GM18526 (cell line): ENCODE results near the gene DTNB.

Experiments
- POLR2A ChIP-seq: IDR thresholded peaks from 3 replicates; pipeline ENCODE4 v1.6.1; 2011; ENCODE audit not compliant: insufficient read length; ENCODE audit errors: extremely low read depth

The DTNB gene

DNA sequence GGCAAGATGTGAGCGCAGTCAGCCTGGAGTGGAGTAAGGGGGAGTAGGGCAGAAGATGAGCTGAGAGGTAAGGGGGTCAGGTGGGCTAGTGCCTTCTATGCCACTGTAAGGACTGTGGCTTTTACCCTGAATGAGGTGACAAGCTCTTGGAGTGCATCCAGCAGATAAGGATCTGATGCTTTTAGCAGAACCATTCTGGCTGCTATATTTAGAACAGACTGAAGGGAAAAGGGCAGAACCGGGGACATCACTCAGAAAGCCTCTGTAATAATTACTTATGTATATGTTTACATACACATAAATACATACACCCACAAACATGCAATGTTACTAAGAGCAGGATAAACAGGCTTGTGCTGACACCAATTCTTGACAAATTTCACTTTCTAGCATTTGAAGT lies 124.8 kb downstream of the DTNB start:
- no peak for TF ChIP-seq POLR2A

DNA sequence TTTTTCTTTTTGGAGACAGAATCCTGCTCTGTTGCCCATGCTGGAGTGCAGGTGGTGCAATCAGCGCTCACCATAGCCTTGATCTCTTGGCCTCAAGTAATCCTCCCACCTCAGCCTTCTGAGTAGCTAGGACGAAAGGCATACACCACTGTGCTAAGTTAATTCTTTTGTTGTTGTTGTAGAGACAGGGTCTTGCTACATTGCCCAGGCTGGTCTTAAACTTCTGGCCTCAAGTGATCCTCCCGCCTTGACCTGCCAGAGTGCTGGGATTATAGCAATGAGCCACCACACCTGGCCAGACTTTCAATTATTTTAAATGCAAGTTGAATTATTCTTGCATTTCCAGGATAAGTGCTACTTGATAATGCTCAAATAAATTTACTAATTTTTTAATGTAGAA lies 126.5 kb downstream of the DTNB start:
- no peak for TF ChIP-seq POLR2A

DNA sequence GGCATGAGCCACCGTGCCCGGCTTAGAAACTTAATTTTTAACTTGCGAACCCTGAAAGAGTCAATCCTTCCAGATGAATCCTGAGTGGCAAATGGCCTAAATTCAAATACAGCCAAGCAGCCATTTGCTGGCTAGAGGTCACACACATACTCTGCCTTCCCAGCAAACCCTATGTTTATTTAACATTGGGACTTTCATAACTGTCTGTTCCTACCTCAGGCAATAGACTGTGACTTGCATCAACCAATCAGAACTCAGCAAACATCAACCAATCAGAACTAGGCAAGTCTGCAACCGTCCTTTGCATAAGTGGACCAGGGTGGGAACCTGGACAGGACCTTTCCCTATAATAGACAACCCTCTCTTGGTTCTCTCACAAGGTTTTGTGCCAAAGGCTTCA lies 127.5 kb downstream of the DTNB start:
- TF ChIP-seq POLR2A = no peak

DNA sequence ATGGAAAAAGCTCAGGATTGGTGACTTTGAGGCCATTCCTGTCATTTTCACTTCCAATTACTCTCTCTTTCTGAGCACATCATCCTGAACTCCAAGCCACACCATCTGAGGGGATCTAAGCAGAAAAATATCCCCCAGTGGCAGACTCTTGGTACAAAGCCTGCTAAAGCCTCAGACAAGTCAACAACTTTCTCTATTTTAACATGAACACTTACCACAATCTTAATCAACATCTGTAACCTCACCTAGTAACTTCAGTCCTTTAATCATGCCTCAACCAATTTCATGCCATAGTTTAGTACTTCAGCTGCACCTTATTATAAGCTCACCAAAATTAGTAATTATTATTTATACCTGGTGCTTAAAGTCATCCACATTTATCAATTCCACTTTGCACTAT lies 128.9 kb downstream of the DTNB start:
- no peak for TF ChIP-seq POLR2A

DNA sequence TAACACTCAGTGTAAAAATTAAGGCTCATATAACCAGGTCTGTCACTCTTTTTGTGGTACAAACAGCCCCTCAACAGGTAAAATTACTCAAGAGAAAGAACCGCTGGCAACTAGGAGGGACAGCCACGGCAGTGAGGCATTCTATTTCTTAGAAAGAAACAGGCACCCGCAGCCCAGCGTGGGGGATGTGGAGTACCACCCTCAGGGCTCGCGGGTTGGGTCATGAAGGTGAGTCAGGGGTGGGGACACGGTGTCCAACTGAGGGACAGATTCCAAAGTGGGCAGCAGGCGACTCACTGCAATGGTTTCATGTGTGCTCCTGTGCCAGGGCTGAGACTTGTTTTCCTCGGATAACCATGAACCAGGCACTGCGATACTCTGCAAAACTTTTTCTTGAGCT lies 129.4 kb downstream of the DTNB start:
- no peak for TF ChIP-seq POLR2A

DNA sequence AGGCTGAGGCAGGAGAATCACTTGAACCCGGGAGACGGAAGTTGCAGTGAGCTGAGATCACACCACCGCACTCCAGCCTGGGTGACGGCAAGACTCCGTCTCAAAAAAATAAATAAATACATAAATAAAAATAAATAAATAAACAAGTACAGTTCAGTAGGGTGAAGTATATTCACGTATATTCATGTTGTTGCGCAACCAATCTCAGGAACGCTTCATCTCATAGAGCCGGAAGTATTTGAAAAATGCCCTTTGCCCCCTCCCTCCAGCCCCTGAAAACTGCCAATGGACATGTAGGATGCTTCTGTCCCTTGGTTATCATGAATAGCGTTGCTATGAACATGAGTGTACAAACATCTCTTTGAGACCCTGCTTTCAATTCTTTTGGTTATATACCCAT lies 132.0 kb downstream of the DTNB start:
- TF ChIP-seq POLR2A = no peak

DNA sequence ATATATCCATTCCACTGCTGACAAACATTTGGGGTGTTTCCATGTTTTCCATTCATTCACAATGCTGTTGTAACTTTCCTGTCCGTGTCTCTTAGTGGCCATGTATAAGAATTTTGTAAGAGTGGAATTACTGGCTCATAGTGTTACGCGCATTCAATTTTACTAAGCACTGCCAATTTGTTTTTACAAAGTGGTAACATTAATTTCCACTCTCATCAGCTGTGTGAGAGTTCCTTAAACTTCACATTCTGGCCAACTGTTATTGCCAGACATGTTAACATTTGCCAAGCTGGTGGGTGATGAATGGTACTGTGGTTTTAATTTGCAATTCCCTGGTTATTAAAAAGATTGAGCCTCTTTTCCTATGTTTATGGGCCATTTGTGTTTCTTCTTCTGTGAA lies 134.2 kb downstream of the DTNB start:
- TF ChIP-seq POLR2A = no peak

DNA sequence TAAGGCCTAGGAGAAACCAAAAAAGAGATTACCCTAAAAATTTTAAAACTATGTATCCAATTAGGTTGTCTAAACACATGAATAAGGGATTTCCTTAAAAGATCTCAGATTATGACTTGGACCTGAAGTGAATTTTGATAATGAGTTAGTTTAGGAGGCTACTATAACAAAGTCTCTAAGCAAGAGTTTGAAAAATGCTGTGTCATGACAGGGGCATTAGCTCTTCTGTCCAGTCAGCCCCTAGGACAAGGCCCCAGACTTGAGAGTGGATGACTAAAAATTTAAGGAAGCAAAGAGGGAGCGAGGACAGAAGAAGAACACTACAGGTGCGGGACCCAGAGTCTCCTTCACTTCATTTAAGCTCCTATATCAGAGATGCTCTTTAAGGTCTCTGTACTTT lies 135.9 kb downstream of the DTNB start:
- TF ChIP-seq POLR2A = no peak

DNA sequence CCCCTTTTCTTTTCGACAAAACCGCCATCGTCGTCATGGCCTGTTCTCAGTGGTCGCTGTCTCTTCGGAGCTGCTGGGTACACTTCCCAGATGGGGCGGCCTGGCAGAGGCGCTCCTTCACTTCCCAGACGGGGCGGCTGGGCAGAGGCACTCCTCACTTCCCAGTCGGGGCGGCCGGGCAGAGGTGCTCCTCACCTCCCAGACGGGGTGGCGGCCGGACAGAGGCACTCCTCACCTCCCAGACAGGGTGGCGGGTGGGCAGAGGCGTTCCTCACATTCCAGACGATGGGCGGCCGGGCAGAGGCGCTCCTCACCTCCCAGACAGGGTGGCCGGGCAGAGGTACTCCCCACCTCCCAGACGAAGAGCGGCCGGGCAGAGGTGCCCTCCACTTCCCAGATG lies 138.9 kb downstream of the DTNB start:
- no peak for TF ChIP-seq POLR2A

DNA sequence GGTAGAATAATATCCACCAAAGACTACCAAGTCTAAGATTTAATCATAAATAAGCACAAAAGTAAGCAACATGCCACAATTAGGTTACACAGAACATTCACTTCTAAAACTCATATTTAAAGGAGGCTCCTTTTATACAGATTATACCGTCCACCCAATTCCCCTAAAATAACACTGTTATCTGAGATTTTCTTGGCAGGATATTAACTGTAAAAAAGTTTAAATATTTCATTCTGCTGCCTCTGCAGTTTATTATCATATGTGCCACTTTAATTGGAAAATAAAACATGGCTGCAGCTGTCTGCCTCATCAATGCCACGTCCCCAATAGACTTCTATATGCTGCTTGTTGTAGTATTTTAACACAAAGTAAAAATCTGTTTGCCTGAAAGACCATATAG lies 140.9 kb downstream of the DTNB start:
- no peak for TF ChIP-seq POLR2A

DNA sequence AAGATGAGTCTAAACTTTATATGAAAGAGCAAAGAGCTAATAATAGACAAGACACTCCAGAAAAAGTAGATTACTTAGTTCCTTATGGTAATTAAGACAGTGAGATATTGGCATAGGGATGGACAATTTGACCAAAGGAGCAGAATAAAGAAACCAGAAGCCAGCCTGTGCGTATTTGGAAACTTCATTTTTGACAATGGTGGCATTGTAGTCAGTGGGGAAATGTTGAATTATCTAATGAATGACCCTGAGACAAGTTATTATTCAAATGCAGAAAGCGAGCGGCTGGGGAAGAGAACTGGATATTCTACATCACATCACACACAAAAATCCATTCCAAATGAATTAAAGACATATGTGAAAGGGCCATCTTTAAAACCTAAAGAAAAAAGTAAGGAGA lies 144.3 kb downstream of the DTNB start:
- TF ChIP-seq POLR2A = no peak

DNA sequence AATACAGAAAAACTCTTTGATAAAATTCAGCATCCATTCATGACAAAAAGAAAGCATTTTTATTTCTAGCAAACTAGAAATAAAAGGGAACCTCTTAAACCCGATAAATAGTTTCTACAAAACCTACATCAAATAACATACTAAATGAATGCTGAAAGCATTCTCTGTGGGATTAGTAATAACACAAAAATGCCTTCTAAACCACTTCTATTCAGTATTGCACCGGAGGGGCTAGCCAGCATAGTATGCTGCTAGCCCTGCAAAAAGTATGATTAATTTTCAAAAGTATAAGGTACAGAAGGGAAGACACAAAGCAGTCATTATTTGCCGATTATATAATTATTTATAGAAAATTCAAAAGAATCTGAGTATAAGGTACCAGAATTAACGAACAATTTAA lies 145.2 kb downstream of the DTNB start:
- no peak for TF ChIP-seq POLR2A

DNA sequence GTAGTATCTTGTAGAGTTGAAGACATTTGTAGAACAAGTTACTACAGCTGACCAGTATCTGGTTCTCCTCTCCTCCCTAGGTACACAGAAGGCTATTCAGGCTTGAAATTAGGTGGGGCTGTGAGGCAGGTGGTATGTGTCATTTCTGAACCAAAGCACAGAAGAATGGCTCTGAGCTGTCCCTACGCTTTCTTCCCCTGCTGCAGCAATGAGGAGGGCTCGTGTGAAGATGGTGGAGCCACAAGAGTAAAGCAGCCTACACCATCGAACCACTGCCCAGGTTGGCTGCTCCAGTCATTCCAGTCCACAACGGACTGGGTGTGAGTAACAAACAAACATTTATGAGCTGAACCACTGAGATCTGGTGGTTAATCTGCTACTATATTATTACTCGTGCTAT lies 148.9 kb downstream of the DTNB start:
- TF ChIP-seq POLR2A = no peak

DNA sequence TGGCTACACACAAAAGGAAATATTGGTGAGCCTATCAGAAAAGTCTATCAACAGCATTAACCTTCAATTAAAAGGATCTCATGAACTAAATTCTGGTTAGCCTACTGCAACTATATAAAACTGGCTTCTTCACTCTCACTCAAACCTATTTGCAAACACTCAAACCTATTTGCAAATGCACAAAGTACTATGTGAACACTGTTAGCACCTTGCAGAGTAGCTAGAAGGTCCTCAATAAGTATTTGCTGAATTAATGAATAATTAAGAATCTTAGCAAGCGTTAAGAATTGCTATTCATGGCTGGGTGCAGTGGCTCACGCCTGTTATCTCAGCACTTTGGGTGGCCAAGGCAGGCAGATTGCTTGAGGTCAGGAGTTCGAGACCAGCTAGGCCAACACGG lies 150.3 kb downstream of the DTNB start:
- no peak for TF ChIP-seq POLR2A

DNA sequence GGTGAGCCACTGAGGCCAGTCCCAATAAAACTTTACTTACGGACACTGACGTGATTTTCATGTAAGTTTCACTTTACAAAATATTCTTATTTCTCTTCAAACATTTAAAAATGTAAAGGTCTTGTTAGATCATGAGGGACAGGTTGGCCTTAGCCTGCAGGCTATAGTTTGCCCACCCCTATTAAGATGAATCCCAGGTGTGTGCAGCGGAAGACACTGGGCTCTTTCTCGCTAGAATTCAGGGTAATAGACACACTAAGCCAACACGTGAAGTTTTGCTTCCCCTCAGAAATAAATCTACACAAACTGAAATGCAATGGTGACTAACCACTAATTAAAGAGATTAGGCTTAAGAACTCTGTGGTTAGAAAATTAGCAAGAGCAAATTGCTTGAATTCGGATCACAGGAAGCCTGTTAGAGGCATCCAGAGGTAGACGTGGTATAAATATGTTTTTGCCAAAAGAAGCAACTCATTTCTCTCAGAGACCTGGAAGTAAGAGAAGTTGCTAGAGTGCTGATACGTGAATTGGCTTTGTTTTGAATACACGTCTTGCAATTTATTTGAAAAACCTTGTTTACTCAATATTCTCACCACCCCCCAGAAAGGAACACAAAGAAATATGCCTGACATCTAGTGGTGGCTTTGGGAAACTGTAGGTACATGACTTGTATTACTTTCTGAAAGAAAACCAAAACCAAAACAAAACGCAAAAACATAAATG lies 151.6 kb downstream of the DTNB start:
- no peak for TF ChIP-seq POLR2A

DNA sequence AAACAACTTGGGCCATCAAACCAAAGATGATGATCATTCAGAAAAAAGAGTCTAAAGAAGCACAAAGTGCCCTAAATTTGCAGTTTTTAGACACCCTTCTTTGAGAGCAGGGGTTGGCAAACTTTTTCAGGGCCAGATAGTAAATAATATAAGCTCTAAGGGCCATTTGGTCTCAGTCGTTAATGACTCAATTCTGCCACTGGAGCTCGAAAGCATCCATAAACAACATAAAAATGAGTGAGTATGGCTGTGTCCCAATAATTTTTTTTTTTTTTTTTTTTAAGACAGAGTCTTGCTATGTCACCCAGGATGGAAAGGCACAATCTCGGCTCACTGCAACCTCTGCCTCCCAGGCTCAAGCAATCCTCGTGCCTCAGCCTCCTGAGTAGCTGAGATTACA lies 152.3 kb downstream of the DTNB start:
- TF ChIP-seq POLR2A = no peak

DNA sequence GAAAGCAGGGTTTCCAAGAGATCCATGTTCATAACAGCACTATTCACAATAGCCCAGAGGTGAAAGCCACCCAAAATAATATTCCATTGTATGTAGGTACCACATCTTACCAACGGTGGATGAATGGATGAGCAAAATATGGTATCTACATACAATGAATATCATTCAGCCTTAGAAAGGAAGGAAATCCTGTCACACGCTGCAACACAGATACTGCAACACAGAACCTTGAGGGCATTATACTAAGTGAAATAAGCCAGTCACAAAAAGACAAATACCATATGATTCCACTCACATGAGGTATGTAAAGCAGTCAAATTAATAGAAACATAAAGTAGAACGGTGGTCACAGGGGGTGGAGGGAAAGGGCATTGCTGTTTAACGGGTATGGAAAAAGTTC lies 155.7 kb downstream of the DTNB start:
- TF ChIP-seq POLR2A = no peak

DNA sequence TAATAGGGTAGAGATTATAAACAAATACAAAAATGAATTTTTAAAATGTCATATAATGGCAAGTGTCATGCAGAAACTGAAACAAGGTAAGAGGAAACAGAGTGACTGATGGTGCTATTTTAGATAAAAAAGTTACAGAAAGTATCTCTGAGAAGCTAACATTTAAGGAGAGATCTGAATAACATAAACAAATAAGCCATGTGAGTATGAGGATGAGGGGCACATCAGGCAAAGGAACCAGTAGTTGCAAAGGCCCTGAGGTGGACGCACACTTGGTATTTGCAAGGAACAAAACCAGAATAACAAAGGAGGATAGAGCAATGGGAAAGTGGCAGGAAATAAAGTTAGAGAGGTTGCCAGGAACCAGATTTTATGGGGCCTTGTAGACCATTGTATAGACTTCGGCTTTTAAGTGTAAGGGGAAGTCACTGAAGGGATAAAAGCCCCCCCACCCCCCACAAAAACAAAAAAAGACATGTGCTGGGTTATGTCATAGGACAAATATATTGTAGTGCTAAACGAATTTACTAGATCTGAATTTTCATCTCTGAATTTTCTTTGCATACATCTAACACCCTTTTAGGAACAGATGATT lies 159.2 kb downstream of the DTNB start:
- no peak for TF ChIP-seq POLR2A

DNA sequence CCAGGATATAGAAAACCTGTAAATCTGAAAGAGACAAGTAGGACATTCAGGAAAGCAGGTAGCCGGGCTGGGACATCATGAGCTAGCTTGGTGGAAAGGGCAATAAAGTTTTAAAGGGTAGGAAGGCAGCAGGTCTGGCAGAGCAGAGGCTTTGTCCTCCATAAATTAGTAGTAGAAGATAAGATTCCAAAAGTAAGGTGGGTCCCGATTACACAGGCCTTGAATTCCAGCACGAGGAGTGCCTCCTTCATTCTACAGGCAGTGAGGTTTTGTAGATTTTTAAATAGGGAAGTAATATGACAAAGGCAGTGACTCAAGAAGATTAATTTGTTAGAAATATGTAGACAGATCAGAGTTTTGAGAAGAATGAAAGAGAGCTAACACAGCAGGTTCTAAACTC lies 160.7 kb downstream of the DTNB start:
- TF ChIP-seq POLR2A = no peak
